ENCODE data around the gene CAMTA1. TPM values are rescaled to one million over a fixed set of nuclear protein-coding genes. Genes with fewer than 3 reads are reported as not detected.

The CAMTA1 gene
- total RNA-seq, 4 donors from 2014 or later = 57.4 to 88.3 (median 62.1) TPM

GRCh38 chr1:6907676-6908434 lies 122.6 kb downstream of the CAMTA1 start:
- DNase-seq = no peak
- Histone ChIP-seq H3K27ac (no peak overlapping the region), H3K4me3 (no peak overlapping the region), H3K27me3 (no peaks in the 10 kb centered on the region), H3K36me3 (no peaks in the 10 kb centered on the region), H3K9me3 (no peaks in the 10 kb centered on the region), H3K4me1 (no peaks in the 10 kb centered on the region)
- no peak for TF ChIP-seq CTCF (IDR thresholded peaks at IDR 0.05)
- no peak for TF ChIP-seq POLR2A (IDR thresholded peaks at IDR 0.05)

GRCh38 chr1:6909401-6909800 lies 124.1 kb downstream of the CAMTA1 start:
- no peak for TF ChIP-seq CTCF (IDR thresholded peaks at IDR 0.05)
- no peak for TF ChIP-seq POLR2A (IDR thresholded peaks at IDR 0.05)
- no peaks in the 10 kb centered on the region for H3K27me3 ChIP-seq
- H3K36me3 ChIP-seq = no peaks in the 10 kb centered on the region
- H3K27ac ChIP-seq = no peak overlapping the region
- H3K4me3 ChIP-seq = no peak overlapping the region
- no peaks in the 10 kb centered on the region for H3K4me1 ChIP-seq
- no peaks in the 10 kb centered on the region for H3K9me3 ChIP-seq
- no peak for DNase-seq

- H3K36me3 ChIP-seq = no peaks in the 10 kb centered on the region
- H3K9me3 ChIP-seq = no peaks in the 10 kb centered on the region
- no peak for TF ChIP-seq POLR2A (IDR thresholded peaks at IDR 0.05)
- no peak for TF ChIP-seq CTCF (IDR thresholded peaks at IDR 0.05)
- H3K27me3 ChIP-seq = no peaks in the 10 kb centered on the region
- no peak for DNase-seq
- H3K4me1 ChIP-seq = no peaks in the 10 kb centered on the region
- H3K27ac ChIP-seq = no peak overlapping the region
- no peak overlapping the region for H3K4me3 ChIP-seq
Measured at GRCh38 chr1:6909857-6910256, 124.6 kb downstream of the CAMTA1 start.

- H3K9me3 ChIP-seq = no peaks in the 10 kb centered on the region
- no peaks in the 10 kb centered on the region for H3K27me3 ChIP-seq
- TF ChIP-seq POLR2A (IDR thresholded peaks at IDR 0.05) (no peak), CTCF (IDR thresholded peaks at IDR 0.05) (no peak)
- DNase-seq = no peak
- H3K36me3 ChIP-seq = no peaks in the 10 kb centered on the region
- H3K4me1 ChIP-seq = no peaks in the 10 kb centered on the region
- no peak overlapping the region for H3K27ac ChIP-seq
- no peak overlapping the region for H3K4me3 ChIP-seq
Measured at GRCh38 chr1:6911021-6911941, 126.0 kb downstream of the CAMTA1 start.

DNA sequence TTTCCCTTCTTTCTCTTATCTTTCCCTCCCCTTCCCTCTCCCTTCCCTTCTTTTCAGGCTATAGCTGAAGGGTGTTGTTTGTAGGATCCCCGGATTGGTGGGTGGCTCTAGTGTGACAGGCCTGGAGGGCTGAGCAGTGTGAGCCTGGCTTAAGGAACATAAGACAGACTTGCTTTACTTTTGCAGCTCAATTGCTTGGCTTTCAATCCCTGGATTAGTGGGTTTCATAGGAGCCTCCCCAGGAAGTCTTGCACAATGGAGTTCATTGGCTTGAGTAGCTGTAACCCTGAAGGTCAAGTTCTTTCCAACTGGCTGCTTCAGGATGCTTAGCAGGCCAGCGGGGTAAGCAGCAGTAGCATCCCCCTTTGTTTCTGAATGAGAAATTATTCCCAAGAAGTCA lies 126.7 kb downstream of the CAMTA1 start:
- DNase-seq = no peak
- H3K9me3 ChIP-seq = no peaks in the 10 kb centered on the region
- no peak for TF ChIP-seq POLR2A (IDR thresholded peaks at IDR 0.05)
- no peak for TF ChIP-seq CTCF (IDR thresholded peaks at IDR 0.05)
- H3K4me1 ChIP-seq = no peaks in the 10 kb centered on the region
- H3K36me3 ChIP-seq = no peaks in the 10 kb centered on the region
- H3K27ac ChIP-seq = no peak overlapping the region
- H3K4me3 ChIP-seq = no peak overlapping the region
- no peaks in the 10 kb centered on the region for H3K27me3 ChIP-seq
